HG02981 (cell line): ENCODE data around the gene SEMA4A.

Experiments used
- ATAC-seq: cut with Tn5 transposase; IDR thresholded peaks from one replicate; pipeline ENCODE4 v1.9.1; 2021; ENCODE audit warnings: mild to moderate bottlenecking, moderate library complexity; ENCODE audit not compliant: unreplicated experiment

SEMA4A gene

GRCh38 chr1:156225677-156226014 is 72.3 kb downstream of the SEMA4A start:
- no peak for ATAC-seq

- peak; percentile 48 for ATAC-seq
Measured at GRCh38 chr1:156226116-156226538, 72.7 kb downstream of the SEMA4A start.

DNA sequence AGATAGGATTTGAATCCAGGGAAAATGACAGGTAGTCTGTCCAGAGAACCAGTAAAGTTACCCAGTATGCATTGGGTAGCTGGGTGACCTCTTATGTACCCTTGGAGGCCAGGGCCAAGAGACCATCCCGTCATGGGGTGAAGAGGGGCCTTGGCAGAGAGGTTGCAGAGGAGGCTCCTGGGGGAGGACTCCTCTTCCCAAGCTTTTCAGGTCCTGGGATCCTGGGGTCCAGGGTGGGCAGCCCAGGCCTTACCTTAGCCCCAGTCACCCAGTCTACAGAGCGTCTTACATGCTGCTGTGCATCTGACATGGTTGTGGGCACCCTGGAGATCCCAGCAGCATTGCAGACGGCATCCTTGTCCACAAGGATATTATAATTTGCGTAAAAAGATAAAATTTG is 73.4 kb downstream of the SEMA4A start:
- no peak for ATAC-seq
